Activated T-helper 2 cell treated with anti-CD3 and anti-CD28 coated beads, Interferon-gamma antibody, Interleukin-2, Interleukin-4, amounts not matched to agents 10 μg/mL and 5 μg/mL and 100 μg/mL, durations not matched to agents 14 hours and 24 hours and 36 hours (primary cell): Measurements from ENCODE around the gene SSR2. TPM values are rescaled to one million over a fixed set of nuclear protein-coding genes. Genes with fewer than 3 reads are reported as not detected.
"Not testable (repeated sequence)": the region's sequence is repeated elsewhere in the genome, so short reads cannot be mapped to it uniquely, and the experiment has no call there.

Experiments
- DNase-seq: peaks from one replicate; pipeline ENCODE4 v3.0.0; 2021; ENCODE audit warnings: low spot score
- H3K27ac Mint-ChIP-seq: one replicate; pipeline ENCODE4 v1.8.0; 2021; ENCODE audit warnings: mixed read lengths
- H3K27me3 Mint-ChIP-seq: one replicate; pipeline ENCODE4 v1.8.0; 2021; ENCODE audit warnings: low read depth, mixed read lengths
- H3K36me3 Mint-ChIP-seq: one replicate; pipeline ENCODE4 v1.8.0; 2021; ENCODE audit warnings: low read depth, mixed read lengths
- H3K4me1 Mint-ChIP-seq: one replicate; pipeline ENCODE4 v1.8.0; 2021; ENCODE audit warnings: low read depth, mixed read lengths
- H3K4me3 Mint-ChIP-seq: one replicate; pipeline ENCODE4 v1.8.0; 2021; ENCODE audit warnings: low read depth, mild to moderate bottlenecking, moderate library complexity, mixed read lengths
- H3K9me3 Mint-ChIP-seq: one replicate; pipeline ENCODE4 v1.8.0; 2021; ENCODE audit warnings: mixed read lengths
- intact Hi-C: fragments of 100-400 bp; cut with micrococcal nuclease; formaldehyde crosslinking; loops from one replicate; pipeline ENCODE4 v1.15.1; 2023
- total RNA-seq: library from RNA; stranded (reverse); gene quantifications from 2 replicates; pipeline ENCODE4 v1.2.3, GENCODE V29; 2022

The SSR2 gene
- total RNA-seq, 1 donor from 2014 or later: 239 TPM

DNA sequence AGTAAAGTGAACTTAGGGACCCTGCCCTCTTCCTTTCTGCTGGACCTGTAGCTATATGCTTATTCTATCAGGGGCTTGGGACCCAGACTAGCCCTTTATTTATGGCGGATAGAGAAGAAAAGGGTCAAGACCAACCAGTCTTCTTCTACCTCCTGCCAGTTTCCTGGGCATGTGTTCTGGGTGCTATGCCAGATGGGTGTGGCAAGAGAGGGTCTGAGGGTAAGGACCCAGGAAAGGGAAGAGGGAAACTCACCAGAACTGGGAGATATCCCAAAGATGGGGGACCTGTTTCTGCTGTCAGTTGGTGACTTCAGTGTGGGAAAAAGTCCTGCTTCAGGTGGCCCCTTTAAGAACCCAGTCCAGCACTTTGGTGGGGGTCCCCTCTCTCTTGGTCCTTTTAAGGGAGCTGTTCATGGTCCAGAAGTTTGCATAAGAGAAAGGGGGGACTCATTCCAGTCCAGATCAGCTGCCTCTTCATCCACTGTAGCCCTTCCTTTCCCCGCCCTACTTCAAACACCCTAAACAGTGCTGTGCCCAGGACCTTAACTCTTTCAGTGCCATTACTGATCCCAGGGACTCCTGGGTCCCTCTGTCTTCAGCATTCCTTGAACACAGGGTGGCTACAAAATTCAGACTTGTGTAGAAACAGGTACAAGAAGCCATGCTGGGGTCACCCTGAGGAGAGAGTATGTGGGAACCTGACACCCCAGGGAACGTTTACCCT is 18.4 kb downstream of the SSR2 start:
- DNase-seq: no peak
- Mint-ChIP-seq H3K27ac (no peak overlapping the region), H3K4me3 (no peak overlapping the region), H3K27me3 (no peaks in the 10 kb centered on the region), H3K9me3 (no peaks in the 10 kb centered on the region), H3K4me1 (peaks cover 17% of the 10 kb centered on the region), H3K36me3 (peaks cover 7% of the 10 kb centered on the region)
- intact Hi-C loops: loop anchor here (10.0 kb wide), 1 partner anchor 62 kb away; the partner anchor contains the start of gene RAB25

DNA sequence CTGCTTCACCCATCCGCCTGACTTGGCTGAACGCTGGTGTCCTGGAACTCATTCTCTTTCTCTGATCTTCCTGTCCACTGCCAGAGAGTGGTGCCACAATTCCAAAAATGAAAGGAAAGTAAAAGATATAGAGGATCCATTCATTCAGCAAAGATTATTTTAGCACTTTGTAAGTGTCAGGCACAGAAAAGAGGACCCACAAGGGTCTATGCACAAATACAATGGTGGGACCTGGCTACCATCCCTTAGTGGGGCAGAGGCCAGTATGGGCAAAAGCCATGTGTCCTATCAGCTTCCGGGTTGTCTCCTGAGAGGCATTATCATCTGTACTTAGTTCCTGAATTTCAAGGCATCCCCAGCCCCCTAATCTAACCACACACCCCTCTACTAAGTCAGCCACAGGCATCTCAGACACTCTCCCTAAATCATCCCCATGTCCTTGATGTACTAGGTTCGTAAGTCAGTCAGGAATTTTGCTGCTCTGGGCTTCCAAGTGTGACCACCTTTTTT is 19.0 kb downstream of the SSR2 start:
- no peak overlapping the region for H3K27ac Mint-ChIP-seq
- DNase-seq: no peak
- intact Hi-C loops: loop anchor here (10.0 kb wide), 1 partner anchor 63 kb away; the partner anchor contains the start of gene RAB25
- H3K4me1 Mint-ChIP-seq: peaks cover 17% of the 10 kb centered on the region
- H3K27me3 Mint-ChIP-seq: no peaks in the 10 kb centered on the region
- H3K9me3 Mint-ChIP-seq: no peaks in the 10 kb centered on the region
- peaks cover 2% of the 10 kb centered on the region for H3K36me3 Mint-ChIP-seq
- no peak overlapping the region for H3K4me3 Mint-ChIP-seq

DNA sequence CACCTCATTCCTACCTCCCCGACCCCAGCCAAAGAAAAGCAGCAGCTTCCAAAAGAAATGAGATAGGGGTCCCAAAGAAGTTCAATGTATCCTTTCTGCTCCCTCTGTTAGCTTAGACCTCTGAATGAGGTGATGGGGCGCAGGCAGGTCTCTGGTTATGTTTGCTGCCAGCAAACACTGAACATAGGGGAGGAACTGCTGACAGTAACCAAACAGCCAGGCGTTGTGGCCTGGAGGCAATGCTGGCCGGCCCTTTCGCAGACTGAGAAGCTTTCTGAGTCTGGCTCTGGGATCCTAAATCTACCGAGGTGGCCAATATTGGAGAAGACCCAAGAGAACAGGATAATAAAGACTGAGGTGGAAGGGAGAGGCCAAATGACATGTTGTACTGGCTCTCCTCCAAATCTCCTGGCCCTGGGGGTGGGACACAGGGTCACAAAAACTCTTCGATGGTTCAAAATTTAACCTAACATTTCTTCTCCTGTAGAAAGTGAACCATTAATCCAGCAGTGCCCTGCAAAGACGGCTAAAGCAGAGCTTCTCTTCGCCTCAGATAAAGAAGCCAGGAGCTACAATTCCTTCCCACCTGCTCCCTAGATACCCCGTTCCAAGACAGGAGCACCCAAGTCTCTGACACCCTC is 19.6 kb downstream of the SSR2 start:
- intact Hi-C loops: loop anchor here (10.0 kb wide), 1 partner anchor 64 kb away; the partner anchor contains the start of gene RAB25
- Mint-ChIP-seq H3K9me3 (no peaks in the 10 kb centered on the region), H3K27me3 (no peaks in the 10 kb centered on the region), H3K27ac (no peak overlapping the region), H3K4me1 (peaks cover 15% of the 10 kb centered on the region), H3K36me3 (no peaks in the 10 kb centered on the region), H3K4me3 (no peak overlapping the region)
- DNase-seq: no peak

DNA sequence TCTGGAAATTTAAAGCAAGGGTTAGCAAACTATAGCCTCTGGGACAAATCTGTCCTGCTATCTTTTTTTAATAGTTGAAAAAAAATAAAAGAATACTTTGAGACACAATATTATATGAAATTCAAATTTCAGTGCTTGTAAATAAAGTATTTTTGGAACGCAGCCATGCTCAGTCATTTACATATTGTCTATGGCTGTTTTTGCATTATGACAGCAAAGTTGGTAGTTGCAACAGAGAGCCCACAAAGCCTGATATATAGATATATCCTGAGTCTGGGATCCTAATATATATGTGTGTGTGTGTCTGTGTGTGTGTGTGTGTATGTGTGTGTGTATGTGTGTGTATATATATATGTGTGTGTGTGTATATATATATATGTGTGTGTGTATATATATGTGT is 20.8 kb downstream of the SSR2 start:
- intact Hi-C loops: loop anchor here (10.0 kb wide), 1 partner anchor 65 kb away; the partner anchor contains the start of gene RAB25
- DNase-seq: no peak
- Mint-ChIP-seq H3K4me1 (peaks cover 13% of the 10 kb centered on the region), H3K36me3 (no peaks in the 10 kb centered on the region), H3K27me3 (no peaks in the 10 kb centered on the region), H3K4me3 (no peak overlapping the region), H3K9me3 (no peaks in the 10 kb centered on the region), H3K27ac (no peak overlapping the region)

GRCh38 chr1:155996166-155996565 is 24.6 kb downstream of the SSR2 start:
- Mint-ChIP-seq H3K4me3 (no peak overlapping the region), H3K27ac (no peak overlapping the region), H3K9me3 (no peaks in the 10 kb centered on the region), H3K36me3 (no peaks in the 10 kb centered on the region), H3K4me1 (peaks cover 8% of the 10 kb centered on the region), H3K27me3 (no peaks in the 10 kb centered on the region)
- no peak for DNase-seq
- intact Hi-C loops: no loop called here

GRCh38 chr1:155993595-155993994 is 27.2 kb downstream of the SSR2 start:
- intact Hi-C loops: no loop called here
- Mint-ChIP-seq H3K27ac (no peak overlapping the region), H3K36me3 (no peaks in the 10 kb centered on the region), H3K4me3 (no peak overlapping the region), H3K9me3 (no peaks in the 10 kb centered on the region), H3K27me3 (no peaks in the 10 kb centered on the region), H3K4me1 (peaks cover 21% of the 10 kb centered on the region)
- DNase-seq: no peak

DNA sequence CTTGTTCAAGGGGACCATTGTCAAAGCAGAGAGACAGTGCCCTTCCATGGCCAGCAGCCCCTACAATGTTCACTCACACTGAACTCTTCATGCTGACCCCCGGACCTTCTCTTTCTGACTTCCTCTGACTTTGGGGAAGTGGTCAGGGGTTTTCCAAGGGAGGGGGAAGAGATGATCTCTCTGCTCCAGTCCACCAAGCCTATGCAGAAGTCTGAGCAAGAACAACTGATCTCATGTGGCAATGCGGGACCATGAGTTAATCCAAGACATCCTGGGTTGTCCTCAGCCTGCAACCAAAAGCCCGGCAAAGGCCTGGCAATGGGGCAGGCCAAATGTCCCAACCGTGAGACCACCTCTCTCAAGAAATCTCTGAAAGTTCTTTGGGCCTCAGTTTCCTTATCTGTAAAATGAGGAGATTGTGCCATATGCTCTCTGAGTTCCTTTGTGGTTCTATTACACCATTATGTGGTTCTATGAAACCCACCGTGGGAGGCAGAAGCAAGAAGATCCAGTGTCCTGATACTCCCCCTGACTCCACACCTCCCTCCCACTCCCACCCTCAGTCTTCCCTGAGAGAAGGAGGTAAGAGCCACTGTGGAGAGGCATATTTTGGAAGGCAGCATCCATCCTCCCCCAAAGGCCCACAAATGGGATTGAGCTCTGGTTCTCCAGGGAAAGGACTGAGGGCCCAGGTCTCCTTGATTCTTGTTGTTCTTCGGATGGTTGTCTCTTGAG is 30.6 kb downstream of the SSR2 start:
- Mint-ChIP-seq H3K27me3 (no peaks in the 10 kb centered on the region), H3K36me3 (no peaks in the 10 kb centered on the region), H3K27ac (no peak overlapping the region), H3K9me3 (no peaks in the 10 kb centered on the region), H3K4me1 (peaks cover 15% of the 10 kb centered on the region), H3K4me3 (no peak overlapping the region)
- intact Hi-C loops: no loop called here
- no peak for DNase-seq

- H3K4me3 Mint-ChIP-seq: no peak overlapping the region
- peaks cover 15% of the 10 kb centered on the region for H3K4me1 Mint-ChIP-seq
- no peaks in the 10 kb centered on the region for H3K36me3 Mint-ChIP-seq
- H3K27me3 Mint-ChIP-seq: no peaks in the 10 kb centered on the region
- intact Hi-C loops: loop anchor here (1.0 kb wide), 2 partner anchors 51 to 55 kb away; partner anchors contain the start of gene KHDC4
- DNase-seq: peak; percentile 72
- no peak overlapping the region for H3K27ac Mint-ChIP-seq
- no peaks in the 10 kb centered on the region for H3K9me3 Mint-ChIP-seq
Observed at GRCh38 chr1:155989242-155990004, 31.3 kb downstream of the SSR2 start.

GRCh38 chr1:155984903-155985645 is 35.7 kb downstream of the SSR2 start:
- H3K27me3 Mint-ChIP-seq, H3K4me3 Mint-ChIP-seq, H3K9me3 Mint-ChIP-seq, DNase-seq, H3K27ac Mint-ChIP-seq, intact Hi-C loops: not testable (repeated sequence)
- peaks cover 43% of the 10 kb centered on the region for H3K4me1 Mint-ChIP-seq
- H3K36me3 Mint-ChIP-seq: peaks cover 19% of the 10 kb centered on the region

GRCh38 chr1:155984341-155984740 is 36.4 kb downstream of the SSR2 start:
- Mint-ChIP-seq H3K27me3 (no peaks in the 10 kb centered on the region), H3K4me3 (no peak overlapping the region), H3K4me1 (peaks cover 43% of the 10 kb centered on the region)

GRCh38 chr1:155983191-155984024 is 37.3 kb downstream of the SSR2 start:
- H3K9me3 Mint-ChIP-seq: no peaks in the 10 kb centered on the region
- intact Hi-C loops: no loop called here
- no peak for DNase-seq
- no peak overlapping the region for H3K27ac Mint-ChIP-seq
- H3K36me3 Mint-ChIP-seq: peaks cover 19% of the 10 kb centered on the region
- H3K27me3 Mint-ChIP-seq: no peaks in the 10 kb centered on the region
- peaks cover 39% of the 10 kb centered on the region for H3K4me1 Mint-ChIP-seq
- no peak overlapping the region for H3K4me3 Mint-ChIP-seq

More at GRCh38 chr1:155984341-155984740, 36.4 kb downstream of the SSR2 start:
- intact Hi-C loops: no loop called here
- H3K36me3 Mint-ChIP-seq: peaks cover 19% of the 10 kb centered on the region
- DNase-seq: no peak
- no peak overlapping the region for H3K27ac Mint-ChIP-seq
- H3K9me3 Mint-ChIP-seq: no peaks in the 10 kb centered on the region
